DMS 273 treated with DMSO at 0.1 percent for 48 hours (cell line): Measurements from ENCODE around the gene TSKS.
"Not testable (repeated sequence)": the region's sequence is repeated elsewhere in the genome, so short reads cannot be mapped to it uniquely, and the experiment has no call there.

ENCODE experiments used
- DNase-seq: peaks from one replicate; lab custom pipeline; 2025; lab: John Stamatoyannopoulos, UW

The TSKS gene

GRCh38 chr19:49766930-49767299 lies 3.8 kb upstream of the TSKS start, which contains the start of gene AP2A1:
Gene AP2A1 (plus strand): TSS chr19:49767001. CDS start chr19:49767134, 133 bp downstream.
- no peak for DNase-seq

DNA sequence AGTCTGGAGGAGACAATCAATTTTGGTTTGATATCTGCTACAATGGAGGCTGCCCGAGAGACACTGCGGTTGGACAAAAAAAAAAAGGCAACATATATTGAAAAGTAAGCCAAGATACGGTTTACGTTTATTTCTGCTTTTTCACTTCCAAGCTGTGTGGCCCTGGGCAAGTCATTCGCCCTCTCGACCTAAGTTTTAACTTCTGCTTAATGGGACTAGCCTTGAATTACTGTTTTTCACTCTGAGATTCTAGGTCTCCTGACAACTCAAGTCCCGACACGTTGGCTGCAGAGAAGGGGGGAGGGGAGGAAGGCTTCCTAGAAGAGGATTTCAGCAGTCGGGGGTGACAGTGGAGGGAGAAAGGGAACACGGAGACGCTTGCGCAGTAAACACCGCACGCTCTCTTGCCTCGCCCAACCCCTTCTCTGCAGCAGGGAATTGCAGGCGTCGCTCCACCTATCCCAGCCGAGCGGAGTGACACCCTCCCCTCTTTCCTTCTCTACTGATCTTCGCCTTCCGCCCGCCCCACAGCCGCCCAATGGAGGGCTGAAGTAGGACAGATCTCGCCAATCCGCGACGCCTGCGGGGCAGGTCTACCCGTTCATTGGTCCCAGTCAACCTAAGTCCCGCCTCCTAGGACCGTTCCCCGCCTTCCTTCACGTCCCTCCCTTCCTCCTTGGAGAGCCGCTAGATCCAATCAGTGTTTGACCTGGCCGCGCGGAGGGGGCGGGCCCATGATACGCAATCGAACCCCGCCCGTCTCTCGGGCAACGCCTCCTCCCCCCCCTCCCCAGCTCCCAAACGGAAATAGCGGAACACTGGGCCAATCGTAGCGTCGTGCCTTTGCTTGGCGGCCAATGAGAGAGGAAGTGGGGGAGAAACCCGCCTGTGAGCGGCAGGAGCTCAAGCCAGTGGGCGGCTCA lies 3.2 kb upstream of the TSKS start:
- DNase-seq: peak; percentile 100

GRCh38 chr19:49764341-49764740 lies 1.2 kb upstream of the TSKS start:
- no peak for DNase-seq

- no peak for DNase-seq
These were observed 1.3 kb downstream of the TSKS start for GRCh38 chr19:49761625-49762311.

DNA sequence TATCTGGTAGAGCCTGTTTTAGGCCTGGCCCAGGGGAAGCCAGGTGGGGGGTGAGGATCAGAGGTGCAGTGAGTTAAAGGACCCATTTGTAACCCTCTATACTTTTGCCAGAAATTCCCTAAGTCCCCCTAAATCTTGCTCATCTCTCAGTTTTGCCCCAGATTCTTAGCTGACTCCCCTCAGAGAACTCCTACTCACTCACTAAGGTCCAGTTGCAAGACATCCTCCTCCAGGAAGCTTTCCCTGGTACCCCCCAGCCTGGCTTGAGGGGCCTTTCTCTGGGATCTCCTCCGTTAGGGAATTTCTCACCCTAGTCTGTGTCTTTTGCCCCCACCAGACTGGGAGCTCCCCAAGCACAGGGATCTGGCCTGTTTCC lies 1.9 kb downstream of the TSKS start:
- DNase-seq: no peak

DNA sequence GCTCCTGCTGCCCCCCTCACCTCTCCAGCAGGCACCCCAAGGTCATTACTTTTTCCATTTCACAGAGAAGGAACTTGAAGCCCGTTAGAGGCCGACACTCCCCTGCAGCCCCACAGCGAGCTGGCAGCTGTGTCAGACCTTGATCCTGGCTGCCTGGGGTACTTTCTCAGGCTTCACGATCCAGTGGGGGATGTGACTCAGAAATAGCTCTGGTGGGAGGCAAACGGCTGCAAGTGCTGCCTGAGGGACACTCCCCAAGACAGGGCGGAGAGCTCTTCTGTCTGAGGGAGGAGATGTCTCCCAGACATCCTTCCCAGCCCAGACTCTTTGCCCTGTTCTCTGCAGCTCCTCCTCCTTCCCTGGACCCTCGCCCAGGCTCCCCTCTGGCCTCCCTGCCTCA lies 4.8 kb downstream of the TSKS start:
- DNase-seq: no peak

- no peak for DNase-seq
These were observed 7.2 kb downstream of the TSKS start for GRCh38 chr19:49755956-49756355.

DNA sequence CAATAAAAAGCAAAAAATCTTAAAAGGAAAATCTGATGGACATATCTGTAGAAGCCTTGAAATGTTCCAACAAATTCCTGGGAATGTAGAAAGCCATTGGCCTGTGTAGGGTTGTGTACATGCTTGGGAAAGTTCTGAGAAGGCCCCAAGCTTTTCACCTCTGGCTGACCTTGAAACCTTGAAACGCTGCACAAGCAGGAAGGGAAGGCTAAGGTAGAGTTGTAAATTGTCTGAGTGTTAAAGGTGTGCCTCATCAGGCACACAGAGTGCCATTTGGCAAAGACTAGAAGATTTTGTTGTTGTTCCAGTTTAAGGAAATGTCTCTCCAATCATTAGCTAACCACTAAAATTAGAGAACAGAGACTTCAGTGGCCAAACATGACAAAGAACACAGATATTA lies 10.4 kb downstream of the TSKS start:
- no peak for DNase-seq

DNA sequence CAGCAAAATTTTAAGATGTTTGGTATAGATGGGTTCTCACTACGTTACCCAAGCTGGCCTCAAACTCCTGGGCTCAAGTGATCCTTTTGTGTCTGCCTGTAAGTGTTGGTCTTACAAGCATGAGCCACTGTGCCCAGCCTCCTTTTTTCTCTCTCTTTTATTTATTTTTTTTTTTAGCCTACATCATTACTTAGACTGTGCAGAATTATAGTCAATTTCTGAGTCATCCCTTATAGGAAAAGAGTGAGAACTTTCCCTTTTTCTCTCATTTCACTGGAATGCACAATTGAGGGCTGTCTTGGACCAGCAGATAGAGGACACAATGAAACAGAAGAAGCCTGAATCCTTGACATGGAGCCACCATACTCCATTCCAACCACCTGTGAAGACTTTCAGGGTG lies 13.3 kb downstream of the TSKS start:
- no peak for DNase-seq

- DNase-seq: no peak
These were observed 13.9 kb downstream of the TSKS start for GRCh38 chr19:49749055-49749716.

DNA sequence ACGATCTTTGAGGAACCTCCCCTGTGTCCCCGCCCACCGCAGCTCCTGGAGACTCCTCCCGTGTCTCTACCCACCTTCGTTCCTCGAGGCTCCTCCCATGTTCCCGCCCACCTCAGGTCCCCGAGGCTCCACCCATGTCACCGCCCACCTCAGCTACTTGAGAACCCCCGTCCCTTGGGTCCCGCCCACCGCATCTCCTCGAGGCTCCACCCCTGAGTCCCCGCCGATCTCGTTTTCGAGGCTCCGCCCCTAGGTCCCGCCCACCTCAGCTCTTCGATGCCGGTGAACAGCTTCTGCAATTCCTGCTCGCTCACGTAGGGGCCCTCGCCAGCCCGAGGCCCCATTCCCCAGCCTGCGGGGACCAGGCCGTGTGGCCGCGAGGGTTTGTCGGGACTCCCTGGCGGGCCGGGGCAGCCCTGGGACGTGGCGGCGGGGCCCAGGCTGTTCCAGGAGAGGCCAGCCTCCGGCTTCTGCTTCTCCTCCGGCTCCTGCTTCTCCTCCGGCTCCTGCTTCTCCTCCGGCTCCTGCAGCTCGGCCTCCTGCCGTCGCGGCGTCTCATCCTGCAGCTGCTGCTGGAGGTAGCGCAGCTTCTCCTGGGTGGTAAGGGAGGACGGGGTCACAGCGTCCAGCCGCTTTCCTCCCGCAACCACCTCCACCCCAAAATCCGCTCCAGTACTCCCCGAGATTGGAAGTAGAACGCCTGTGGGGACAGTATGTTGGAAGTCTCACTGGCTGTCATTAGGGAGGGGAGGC lies 16.7 kb downstream of the TSKS start:
- no peak for DNase-seq

DNA sequence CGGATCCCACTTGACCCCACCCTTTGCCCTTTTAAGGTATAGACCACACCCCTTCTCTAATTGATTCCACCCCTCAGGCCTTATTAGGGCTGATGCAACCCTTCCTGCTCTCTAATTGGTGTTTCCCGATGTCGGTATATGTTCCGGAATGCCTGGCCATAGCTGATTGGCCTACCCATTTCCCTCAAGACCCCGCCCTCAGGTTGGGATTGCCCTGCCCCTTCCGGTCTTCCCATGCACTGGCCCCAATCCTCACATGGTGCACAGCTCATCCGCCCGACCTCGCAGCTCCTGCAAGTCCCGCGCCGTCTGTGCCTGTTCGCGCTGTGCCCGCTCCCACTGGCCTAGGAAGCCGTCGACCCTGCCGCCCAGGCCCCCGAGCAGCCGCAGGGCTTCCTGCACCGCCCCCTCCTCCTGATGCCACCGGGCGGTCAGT lies 18.1 kb downstream of the TSKS start:
- DNase-seq: no peak

DNA sequence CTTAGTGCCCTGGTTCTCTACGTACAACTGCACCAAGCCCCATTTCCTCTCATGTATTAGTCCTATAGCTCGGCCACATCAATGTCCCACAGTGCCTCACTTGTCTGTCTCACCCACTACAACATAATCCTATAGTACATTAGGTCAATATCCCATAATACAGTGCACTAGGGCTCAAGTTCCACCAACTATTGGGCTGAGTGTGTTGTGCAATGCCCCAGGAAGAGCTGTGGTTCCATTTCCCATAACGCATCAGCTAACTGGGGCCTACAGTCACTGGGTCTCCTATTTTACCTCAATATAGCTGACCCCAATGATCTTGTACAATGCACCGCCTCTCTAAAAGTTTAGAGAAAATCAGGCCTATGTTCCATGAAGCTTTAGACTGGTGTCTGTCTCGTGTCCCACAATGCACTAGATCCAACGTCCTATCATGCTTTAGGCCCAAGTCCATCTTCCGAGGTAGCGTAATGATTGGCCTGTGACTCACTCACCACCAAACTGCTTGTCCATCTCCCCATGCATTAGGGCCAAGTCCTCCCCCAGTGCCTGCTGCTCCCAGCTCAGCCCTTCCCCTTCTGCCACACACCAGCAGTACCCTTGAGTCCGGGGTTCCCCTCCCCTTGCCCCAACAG lies 21.8 kb downstream of the TSKS start:
- no peak for DNase-seq

- DNase-seq: no peak
These were observed 23.2 kb downstream of the TSKS start for GRCh38 chr19:49739933-49740332.

GRCh38 chr19:49739098-49739497 lies 24.0 kb downstream of the TSKS start:
- no peak for DNase-seq

- DNase-seq: no peak
These were observed 24.8 kb downstream of the TSKS start for GRCh38 chr19:49738268-49738667.

GRCh38 chr19:49730166-49730565 lies 32.9 kb downstream of the TSKS start:
- DNase-seq: no peak

- DNase-seq: no peak
These were observed 35.7 kb downstream of the TSKS start for GRCh38 chr19:49727217-49728030.

DNA sequence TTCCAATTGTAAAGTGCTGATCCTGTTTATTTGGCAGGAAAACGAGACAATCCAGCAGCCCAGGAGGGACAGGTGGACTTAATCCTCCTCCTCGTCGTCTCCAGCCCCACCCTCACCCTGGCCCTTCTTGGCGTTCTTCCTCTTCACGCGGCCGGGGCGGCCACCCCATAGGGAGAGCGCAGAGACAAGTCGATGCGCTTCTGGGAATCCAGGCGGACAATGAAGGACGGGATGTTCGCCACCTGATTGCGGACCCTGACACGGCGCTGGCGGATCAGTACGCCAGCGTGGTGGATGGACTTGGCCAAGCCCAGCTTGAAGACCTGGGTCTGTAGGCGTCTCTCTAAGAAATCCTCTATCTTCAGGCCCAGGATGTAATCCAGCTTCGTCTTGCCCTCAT lies 43.7 kb downstream of the TSKS start:
- DNase-seq: not testable (repeated sequence)

DNA sequence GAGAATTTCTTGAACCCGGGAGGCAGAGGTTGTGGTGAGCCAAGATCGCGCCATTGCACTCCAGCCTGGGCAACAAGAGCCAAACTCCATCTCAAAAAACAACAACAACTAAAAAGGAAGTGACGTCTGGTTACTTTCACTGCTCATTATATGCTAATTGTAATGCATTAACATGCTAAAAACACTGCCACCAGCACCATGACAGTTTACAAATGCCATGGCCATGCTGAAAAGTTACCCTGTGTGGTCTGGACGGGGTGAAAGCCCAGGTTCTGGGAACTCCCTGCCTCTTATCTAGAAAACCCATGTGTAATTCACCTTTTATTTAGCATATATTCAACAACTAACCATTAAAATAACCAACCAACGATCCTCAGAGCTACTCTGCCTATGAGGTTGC lies 44.1 kb downstream of the TSKS start:
- DNase-seq: no peak

DNA sequence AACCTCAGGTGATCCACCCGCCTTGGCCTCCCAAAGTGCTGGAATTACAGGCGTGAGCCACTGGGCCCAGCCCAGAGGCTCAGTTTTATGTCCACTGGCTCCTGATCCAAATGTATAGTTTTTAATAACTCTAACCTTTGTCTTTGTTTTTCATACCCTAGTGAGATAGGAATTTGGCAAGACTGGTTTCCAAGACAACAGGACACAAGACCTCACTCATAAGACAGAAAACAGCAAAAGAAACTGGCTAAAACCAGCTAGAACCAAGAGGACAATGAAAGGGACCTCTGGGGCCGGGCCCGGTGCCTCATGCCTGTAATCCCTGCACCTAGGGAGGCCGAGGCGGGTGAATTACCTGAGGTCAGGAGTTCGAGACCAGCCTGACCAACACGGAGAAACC lies 44.6 kb downstream of the TSKS start:
- no peak for DNase-seq
